Jurkat, Clone E6-1 (cell line): ENCODE results near the gene NSD1.

Experiments used
- DNase-seq: peaks from one replicate; pipeline ENCODE4 v3.0.0-alpha.2; 2011; ENCODE audit warnings: low read depth, low spot score
- H3K4me3 ChIP-seq: 2 replicates; pipeline ENCODE4 v1.5.1; 2011; ENCODE audit warnings: mild to moderate bottlenecking, low read length, control low read depth, moderate library complexity

The NSD1 gene

DNA sequence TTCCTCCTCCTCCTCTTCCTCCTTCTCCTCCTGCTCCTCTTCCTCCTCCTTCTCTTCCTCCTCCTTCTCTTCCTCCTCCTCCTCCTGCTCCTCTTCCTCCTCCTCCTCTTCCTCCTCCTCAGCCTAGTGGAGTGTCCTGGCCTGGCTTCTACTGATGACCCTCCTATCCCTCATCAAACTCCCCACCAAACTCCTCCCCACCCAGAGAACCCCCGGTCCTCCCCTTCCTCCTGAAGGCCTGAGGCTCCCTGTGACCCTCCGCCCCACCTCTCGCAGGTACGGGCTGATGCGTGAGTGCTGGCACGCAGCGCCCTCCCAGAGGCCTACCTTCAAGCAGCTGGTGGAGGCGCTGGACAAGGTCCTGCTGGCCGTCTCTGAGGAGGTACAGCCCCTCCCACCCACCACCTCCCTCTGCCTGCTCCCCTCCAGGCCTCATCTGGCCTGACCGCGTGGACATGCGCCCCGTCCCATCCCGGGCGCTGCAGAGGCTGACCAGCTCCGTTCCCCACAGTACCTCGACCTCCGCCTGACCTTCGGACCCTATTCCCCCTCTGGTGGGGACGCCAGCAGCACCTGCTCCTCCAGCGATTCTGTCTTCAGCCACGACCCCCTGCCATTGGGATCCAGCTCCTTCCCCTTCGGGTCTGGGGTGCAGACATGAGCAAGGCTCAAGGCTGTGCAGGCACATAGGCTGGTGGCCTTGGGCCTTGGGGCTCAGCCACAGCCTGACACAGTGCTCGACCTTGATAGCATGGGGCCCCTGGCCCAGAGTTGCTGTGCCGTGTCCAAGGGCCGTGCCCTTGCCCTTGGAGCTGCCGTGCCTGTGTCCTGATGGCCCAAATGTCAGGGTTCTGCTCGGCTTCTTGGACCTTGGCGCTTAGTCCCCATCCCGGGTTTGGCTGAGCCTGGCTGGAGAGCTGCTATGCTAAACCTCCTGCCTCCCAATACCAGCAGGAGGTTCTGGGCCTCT lies 36.3 kb upstream of the NSD1 start:
- H3K4me3 ChIP-seq: no peak overlapping the region
- no peak for DNase-seq

DNA sequence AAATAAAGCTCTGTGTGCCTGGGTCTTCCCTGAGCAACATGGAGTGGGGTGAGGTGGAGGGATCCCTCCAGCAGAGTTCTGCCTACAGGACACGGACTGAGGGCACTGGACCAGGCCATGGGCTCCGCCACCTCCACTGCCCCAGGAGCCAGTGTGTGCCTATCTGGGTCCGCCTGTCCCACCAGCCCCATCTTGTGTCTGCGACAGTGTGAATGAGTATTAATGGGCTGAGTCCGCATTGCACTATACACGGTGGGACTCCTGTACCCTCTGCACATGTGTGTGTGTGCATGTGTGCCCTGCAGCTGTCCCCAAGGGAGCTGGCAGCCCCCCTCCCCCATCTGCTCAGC lies 35.5 kb upstream of the NSD1 start:
- H3K4me3 ChIP-seq: no peak overlapping the region
- no peak for DNase-seq

DNA sequence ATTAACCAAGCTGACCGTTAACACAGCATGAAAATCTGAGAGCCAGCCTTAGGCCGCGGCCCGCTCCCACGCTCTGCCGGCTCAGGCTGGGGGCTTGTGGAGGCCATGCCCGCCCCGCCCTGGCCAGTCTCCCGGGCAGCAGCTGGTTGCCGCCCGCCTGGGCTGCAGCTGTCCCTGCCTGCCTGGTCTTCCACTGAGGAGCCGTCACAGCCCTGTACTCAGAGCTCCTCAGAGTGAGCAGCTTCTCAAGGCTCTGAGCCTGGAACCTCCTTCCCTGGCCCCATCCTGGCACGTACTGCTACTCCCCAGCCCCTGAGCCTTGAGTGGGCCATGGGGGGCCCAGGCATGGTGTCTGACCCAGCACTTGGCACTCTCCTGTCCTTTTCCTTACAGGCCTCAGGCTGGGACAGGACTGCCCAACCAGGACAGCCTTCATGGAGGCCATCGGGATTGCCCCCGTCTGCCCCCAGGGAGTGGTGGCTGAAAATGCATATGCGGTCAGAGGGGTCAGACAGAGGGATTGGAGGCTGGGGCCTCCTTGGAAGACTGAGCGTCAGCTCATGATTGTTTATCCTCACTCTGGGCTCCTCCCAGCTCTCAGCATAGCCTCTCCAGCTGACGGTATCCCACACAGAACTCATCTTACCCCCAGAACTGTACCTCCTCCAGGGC lies 35.0 kb upstream of the NSD1 start:
- no peak for DNase-seq
- H3K4me3 ChIP-seq: no peak overlapping the region

DNA sequence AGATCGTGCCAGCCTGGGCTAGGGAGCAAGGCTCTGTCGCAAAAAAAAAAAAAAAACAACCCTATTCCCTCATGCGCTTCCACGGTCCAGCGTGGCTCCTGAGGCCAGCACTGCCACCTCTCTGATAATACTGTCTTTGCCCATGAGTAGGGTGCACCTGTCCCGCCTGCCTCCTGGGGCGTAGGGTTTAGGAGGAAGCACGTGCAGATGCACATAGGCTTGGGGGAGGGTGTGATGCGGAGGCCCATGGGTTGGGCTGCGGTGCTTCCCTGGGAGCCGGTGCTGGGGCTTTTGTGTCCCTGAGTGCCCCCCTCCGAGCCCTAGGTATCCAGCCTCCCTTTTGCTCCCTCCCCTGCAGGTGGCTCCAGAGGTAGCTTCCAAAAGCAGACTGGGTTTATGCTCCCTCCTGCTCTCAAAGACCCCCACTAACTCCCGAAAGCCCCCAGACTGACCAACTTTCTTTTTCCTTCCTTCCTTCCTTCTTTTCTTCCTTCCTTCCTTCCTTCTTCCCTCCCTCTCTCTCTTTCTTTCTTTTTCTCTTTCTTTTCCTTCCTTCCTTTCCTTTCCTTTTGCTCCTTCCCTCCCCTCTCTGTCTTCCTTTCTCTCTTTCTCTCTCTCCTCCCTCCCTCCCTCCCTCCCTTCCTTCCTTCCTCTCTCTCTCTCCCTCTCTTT lies 34.0 kb upstream of the NSD1 start:
- DNase-seq: no peak
- H3K4me3 ChIP-seq: no peak overlapping the region

DNA sequence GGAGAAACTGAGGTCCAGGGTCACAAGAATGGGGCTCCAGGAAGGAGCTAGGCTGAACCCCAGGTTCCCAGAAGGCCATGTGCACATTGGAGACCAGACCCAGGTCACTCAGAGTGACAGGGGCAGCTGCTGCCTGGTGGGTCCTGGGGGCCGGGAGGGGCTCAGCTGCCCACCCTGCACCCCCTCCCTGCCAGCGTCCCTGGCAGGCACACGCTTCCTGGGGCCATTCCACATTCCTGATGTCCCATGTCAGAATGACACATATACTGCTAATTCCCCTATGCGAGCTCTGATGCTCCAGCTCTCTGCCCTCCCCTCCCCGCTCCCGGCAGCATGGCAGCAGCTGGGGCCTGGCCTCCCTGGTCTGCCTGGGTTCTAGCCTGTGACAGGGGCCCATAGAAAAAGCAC lies 32.9 kb upstream of the NSD1 start:
- no peak overlapping the region for H3K4me3 ChIP-seq
- DNase-seq: no peak

DNA sequence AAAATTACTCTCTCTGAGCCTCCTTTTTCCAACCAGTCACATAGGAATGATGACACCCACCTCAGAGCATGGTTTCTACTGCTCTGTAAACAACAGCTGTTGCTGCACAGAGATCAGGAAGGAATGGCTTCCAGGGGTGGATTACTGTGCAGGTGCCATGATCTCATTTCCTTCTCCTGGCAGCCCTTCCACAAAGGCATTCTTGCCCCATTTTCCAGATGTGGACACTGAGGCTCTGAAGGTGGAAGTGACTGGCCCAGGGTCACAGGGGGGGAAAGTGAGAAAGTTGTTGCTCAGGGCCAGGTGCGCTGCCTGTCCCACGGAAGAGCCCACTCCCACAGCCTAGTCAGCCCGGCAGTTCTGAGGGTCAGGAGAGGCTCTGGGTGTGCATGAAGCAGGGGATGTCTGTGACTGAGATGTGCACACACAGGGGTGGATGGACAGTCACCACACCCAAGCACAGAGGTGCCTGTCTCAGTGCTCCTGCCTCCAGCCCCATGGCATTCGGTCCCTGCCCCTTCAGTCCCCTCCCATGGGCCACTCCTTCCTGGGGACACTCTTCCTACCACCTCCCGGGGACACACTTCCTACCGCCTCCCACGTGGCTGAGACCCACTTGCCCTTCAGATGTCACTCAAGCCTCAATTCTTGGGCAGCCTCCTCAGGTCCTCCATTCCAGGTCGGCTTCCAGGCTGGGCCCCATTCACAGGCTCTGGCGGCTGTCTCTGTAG lies 29.9 kb upstream of the NSD1 start:
- no peak for DNase-seq
- H3K4me3 ChIP-seq: no peak overlapping the region

DNA sequence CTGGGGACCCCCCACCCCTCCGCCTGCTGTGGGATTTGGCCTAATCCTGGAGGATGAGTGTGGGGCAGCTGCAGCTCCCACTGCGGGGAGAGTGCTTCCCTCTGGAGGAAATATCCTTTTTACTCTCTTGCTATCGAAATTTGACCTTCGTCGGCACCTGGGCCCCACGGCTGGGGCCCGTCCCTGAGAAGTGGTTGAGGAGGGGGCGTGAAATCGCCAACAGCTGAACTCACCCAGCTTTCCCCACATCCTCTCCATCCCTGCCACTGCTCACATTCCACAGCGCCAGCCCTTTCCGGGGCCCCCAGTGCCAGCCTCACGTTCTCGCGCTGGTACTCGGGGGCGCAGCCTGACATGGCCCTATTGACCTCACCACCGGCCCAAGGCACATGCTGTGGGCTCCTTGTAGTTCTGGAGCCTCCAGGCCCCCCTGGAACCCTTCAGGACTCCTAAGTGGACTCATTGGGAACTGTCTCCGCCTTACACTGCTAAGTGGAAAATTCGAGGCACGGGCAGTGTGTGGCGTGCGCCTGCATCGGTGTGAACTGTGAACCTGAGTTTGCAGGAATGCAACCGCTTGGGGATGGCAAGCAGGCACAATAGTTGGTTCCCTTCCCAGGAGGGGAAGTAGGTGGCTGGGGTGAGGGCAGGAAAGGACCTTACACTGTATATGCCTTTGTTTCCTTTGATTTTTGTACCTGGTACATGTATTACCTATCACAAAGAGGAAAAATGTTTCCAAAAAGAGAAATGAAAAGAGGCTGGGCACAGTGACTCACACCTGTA lies 27.7 kb upstream of the NSD1 start:
- H3K4me3 ChIP-seq: no peak overlapping the region
- no peak for DNase-seq

DNA sequence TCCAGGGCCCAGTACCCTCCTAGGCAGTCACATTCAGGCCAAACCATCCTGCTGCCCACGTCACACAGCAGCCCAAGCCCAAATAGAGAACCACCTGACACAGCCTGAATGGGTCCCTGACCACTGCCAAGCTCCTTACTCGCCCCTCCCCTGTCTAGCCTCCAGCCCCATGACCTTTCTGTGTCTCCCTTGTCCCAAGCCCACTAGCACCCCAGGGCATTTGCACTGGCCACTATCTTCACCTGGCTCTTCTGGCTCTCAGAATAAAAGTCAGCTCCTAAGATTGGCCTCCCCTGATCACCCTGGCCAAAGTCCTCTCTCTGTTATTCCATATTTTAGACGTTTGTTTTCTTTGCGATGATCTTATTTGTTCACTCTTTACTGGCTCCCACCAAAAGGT lies 26.4 kb upstream of the NSD1 start:
- no peak for DNase-seq
- H3K4me3 ChIP-seq: no peak overlapping the region

DNA sequence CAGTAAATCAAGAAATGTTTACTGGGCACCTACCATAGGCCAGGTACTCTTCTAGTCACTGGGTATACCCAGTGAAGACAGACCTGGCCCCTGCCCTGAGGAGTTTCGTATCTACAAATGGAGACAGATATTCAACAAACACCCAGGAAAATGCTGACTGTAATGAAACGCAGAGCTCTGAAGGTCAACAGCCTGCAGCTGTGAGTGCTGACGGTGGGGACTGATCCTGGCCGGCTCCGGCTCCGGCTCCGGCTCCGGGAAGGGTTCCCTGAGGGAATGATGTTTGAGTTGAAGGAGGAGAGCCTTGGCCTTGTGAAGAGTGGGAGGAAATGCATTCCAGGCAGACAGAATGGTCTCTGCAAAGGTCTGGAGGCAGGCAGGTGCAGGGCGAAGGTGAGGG lies 23.8 kb upstream of the NSD1 start:
- DNase-seq: no peak
- H3K4me3 ChIP-seq: no peak overlapping the region

DNA sequence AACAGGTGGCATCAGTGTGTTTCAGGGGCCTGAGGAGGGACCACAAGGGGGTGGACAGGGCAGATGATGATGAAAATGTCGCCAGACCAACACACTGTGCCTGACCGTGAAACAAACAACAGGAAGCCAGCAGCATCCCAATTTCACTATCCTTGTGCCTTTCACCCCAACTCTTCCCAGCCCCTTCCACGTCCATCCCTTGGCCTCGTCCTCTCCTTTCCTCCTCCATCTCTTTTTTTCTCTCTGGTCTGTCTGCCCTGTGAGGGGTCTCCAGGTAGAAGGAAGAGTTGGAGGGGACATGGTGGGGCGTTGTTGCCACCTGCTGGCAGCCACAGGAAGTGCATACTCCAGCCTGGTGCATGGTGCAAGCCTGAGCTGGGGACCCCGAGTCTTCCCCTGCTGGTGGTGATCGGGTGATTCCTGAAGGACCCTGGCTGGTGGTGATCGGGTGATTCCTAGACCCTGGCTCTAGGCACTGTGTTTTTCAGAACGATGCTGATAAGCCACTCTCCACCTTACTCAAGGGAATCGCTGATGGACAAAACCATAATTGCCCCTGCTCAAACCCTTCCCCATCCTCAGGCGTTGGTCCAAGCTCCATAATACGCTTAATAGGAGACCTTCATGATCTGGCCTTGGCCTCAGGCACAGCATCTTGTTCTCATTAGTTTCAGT lies 21.7 kb upstream of the NSD1 start:
- DNase-seq: peak; percentile 53
- no peak overlapping the region for H3K4me3 ChIP-seq

DNA sequence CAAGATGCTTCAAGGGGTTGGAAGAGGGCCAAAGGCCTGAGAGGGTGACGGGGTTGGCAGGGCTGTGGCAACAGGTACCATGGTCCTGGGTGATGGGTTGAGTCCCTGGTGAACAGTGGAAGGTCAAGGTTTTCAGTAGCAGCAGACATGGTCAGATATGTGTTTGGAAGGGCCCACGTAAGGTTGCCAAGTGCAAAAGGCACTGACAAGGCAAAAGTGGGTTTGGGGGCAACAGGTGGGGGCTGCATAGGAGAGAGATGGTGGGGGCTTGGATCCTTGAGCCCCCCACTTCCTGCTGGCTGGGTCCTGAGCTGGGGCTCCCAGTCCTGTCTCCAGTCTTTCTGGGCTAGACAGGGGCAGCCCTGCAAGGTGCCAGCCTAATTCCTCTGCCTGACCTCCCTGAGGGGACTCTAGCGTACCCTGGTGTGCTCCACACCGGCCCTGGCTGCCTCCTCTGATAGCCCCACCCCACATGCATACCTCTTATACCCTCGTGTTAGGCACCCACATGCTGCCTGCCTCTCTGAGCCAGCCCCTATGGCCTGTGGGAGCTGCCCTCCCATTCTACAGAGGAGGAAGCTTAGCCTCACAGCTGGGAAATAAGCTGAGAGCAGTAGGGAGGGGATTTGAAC lies 20.9 kb upstream of the NSD1 start:
- H3K4me3 ChIP-seq: no peak overlapping the region

DNA sequence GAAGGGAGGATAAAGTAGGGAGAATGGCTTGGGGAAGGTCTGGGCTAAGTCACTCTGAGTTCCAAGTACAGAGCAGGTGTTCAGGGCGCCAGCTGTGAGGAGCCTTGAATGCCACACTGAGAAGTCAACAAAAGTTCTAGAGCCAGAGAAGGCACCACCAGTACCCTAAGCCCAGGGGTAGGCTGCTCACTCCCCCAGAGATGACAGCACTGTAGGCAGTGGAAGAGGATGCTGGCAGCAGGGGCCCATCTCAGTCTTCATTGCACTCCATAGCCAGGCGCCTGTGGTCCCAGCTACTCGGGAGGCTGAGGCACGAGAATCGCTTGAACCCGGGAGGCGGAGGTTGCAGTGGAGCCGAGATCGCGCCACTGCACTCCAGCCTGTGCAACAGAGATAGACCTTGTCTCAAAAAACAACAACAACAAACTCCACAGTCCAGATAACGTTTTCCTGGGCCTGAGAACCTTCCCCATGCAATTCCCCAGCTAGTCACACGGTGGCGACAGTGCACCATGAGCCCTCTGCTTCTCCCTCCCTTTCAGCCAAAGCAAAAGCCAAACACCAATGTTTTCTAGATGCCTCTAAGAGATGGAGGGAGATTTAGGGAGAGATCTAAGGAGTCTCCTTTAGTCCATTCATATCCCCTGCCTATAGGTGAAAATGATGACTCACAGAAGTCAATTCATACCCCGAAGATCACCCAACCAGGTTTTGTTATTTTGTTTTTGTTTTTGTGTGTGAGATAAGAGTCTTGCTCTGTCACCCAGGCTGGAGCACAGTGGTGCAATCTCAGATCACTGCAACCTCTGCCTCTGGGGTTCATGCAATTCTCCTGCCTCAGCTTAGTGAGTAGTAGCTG lies 19.8 kb upstream of the NSD1 start:
- DNase-seq: peak; percentile 68
- H3K4me3 ChIP-seq: no peak overlapping the region

More for the DNA sequence above, 20.9 kb upstream of the NSD1 start:
- no peak for DNase-seq

DNA sequence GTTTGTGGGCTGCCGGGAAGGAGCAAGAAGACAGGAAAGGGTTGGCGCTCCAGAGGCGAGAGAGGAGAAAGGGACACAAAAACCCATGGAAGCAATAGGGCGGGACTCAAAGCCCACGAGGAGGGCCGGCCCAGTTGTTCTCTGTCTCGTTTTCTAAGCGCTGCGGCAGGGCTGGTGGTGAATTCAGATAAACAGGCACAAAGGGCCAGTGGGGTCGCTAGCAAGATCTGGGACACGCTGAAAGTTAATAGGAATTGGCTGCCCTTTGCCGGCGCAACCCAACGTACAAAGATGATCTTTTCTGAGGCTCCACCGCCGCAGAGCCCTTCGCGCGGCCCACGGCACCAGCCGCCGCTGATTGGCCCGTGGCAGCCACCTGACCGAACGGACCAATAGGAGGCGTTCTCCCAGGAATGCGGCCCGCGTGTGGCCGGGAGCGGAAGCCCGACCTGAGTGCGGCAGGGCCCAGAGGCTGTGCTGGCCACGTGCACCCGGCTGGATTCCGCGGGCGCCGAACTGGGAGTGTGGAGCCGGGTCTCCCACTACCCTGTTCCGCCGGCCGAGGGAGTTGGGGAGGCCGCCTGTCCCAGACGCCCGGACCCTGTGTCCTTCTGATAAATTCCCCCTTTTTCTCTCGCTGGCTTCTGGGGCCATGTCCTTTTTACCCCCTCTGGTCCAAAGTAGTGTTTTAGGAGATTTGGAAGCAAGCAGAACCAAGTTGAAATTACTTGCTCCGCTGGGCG lies 16.8 kb upstream of the NSD1 start:
- DNase-seq: no peak
- no peak overlapping the region for H3K4me3 ChIP-seq

DNA sequence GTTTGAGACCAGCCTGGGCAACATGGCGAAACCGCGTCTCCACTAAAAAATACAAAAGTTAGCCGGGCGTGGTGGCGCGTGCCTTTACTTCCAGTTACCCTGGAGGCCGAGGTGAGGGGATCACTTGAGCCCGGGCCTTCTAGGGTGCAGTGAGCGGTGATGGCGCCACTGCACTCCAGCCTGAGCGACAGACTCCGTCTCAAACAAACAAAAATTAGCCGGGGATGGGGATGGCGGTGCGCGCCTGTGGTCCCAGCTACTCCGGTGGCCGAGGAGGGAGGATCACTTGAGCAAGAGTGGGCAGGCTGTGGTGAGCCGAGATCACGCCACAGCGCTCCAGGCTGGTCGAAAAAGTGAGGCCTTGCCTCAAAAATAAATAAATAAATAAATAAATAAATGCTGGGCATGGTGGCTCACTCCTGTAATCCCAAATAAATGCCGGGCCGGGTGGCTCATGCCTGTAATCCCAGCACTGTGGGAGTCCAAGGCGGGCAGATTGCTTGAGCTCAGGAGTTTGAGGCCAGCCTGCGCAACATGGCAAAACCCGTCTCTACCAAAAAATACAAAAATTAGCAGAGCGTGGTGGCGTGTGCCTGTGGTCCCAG lies 16.0 kb upstream of the NSD1 start:
- DNase-seq: no peak
- H3K4me3 ChIP-seq: no peak overlapping the region

DNA sequence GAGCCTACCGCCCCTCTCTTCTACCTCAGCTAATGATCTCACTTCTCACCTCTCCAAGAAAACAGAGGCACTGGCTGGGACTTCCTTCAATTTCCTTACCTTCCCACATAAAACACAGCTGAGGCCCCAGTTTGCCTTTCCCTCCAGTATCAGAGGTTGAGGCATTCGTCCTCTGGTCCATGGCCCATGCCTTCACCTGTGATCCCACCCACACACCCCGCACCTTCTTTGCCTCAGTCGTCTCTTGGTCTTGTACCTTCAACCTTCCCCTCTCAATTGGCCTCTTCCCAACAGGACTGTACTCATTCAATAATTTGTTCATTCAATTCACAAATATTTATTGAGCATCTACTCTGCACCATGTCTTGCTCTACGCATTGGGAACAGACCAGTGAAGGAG lies 11.0 kb upstream of the NSD1 start:
- H3K4me3 ChIP-seq: no peak overlapping the region
- DNase-seq: no peak
